CD4-positive, alpha-beta T cell treated with Interleukin-17A for 1 hour (primary cell): Measurements from ENCODE around the gene DNAJC18.

ENCODE experiments used
- DNase-seq: peaks from one replicate; pipeline ENCODE4 v3.0.0-alpha.2; 2020

DNAJC18 gene

GRCh38 chr5:139385061-139386049, 54.0 kb downstream of the DNAJC18 start:
- DNase-seq: peak; percentile 39

- no peak for DNase-seq
These were observed 54.7 kb downstream of the DNAJC18 start for GRCh38 chr5:139384591-139385051.

- no peak for DNase-seq
These were observed 55.2 kb downstream of the DNAJC18 start for GRCh38 chr5:139383993-139384590.

- no peak for DNase-seq
These were observed 55.9 kb downstream of the DNAJC18 start, which contains the start of gene SLC23A1 for GRCh38 chr5:139383275-139383992. SLC23A1 (minus strand) TSS chr5:139383297; CDS start chr5:139383253, 44 bp downstream.

- no peak for DNase-seq
These were observed 56.5 kb downstream of the DNAJC18 start for GRCh38 chr5:139382807-139383206.

- no peak for DNase-seq
These were observed 57.2 kb downstream of the DNAJC18 start for GRCh38 chr5:139381837-139382761.

GRCh38 chr5:139379626-139380449, 59.5 kb downstream of the DNAJC18 start:
- no peak for DNase-seq

GRCh38 chr5:139378941-139379361, 60.4 kb downstream of the DNAJC18 start:
- DNase-seq: no peak

GRCh38 chr5:139378101-139378825, 61.1 kb downstream of the DNAJC18 start:
- no peak for DNase-seq

- no peak for DNase-seq
These were observed 62.1 kb downstream of the DNAJC18 start for GRCh38 chr5:139377226-139377625.

- DNase-seq: no peak
These were observed 63.0 kb downstream of the DNAJC18 start for GRCh38 chr5:139376364-139376763.

- DNase-seq: no peak
These were observed 64.4 kb downstream of the DNAJC18 start for GRCh38 chr5:139374909-139375308.

- no peak for DNase-seq
These were observed 67.6 kb downstream of the DNAJC18 start for GRCh38 chr5:139371482-139372435.

- no peak for DNase-seq
These were observed 70.1 kb downstream of the DNAJC18 start for GRCh38 chr5:139369181-139369580.

- DNase-seq: no peak
These were observed 70.7 kb downstream of the DNAJC18 start for GRCh38 chr5:139368613-139369012.

- no peak for DNase-seq
These were observed 74.9 kb downstream of the DNAJC18 start for GRCh38 chr5:139364466-139364865.

GRCh38 chr5:139363937-139364336, 75.4 kb downstream of the DNAJC18 start:
- DNase-seq: no peak

- DNase-seq: no peak
These were observed 77.4 kb downstream of the DNAJC18 start for GRCh38 chr5:139361835-139362429.

GRCh38 chr5:139360384-139360783, 78.9 kb downstream of the DNAJC18 start:
- no peak for DNase-seq
